Smooth muscle cell of trachea (primary cell): ENCODE data around the gene NPR3. TPM values are rescaled to one million over a fixed set of nuclear protein-coding genes. Genes with fewer than 3 reads are reported as not detected.

Experiments
- total RNA-seq: library from RNA; depleted of rRNA; stranded (reverse); fragments of >200 nt; gene quantifications from 2 replicates; pipeline ENCODE4 v1.2.1, GENCODE V29; 2014

NPR3 gene, protein sequence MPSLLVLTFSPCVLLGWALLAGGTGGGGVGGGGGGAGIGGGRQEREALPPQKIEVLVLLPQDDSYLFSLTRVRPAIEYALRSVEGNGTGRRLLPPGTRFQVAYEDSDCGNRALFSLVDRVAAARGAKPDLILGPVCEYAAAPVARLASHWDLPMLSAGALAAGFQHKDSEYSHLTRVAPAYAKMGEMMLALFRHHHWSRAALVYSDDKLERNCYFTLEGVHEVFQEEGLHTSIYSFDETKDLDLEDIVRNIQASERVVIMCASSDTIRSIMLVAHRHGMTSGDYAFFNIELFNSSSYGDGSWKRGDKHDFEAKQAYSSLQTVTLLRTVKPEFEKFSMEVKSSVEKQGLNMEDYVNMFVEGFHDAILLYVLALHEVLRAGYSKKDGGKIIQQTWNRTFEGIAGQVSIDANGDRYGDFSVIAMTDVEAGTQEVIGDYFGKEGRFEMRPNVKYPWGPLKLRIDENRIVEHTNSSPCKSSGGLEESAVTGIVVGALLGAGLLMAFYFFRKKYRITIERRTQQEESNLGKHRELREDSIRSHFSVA
- total RNA-seq: 82.2 and 123 TPM in 2 replicates

GRCh38 chr5:32710550-32711361, at the start of gene NPR3:
Gene NPR3 (plus strand): TSS chr5:32711321. CDS start chr5:32711777, 456 bp downstream.

Other genes with a start within 250 kb of the NPR3 start
- gene SUB1, start 125.8 kb upstream of the NPR3 start, total RNA-seq: 148 and 427 TPM in 2 replicates